WERI-Rb-1 (cell line): Measurements from ENCODE around the gene CAMK1G.

Experiments used
- DNase-seq: peaks from one replicate; pipeline ENCODE4 v3.0.0-alpha.2; 2020
- H3K27ac ChIP-seq: fragments of 250-450 bp; sonication (Bioruptor Pico); 2 replicates; pipeline ENCODE4 v1.5.1; 2020; ENCODE audit warnings: mild to moderate bottlenecking, moderate library complexity
- H3K27me3 ChIP-seq: fragments of 250-450 bp; sonication (Bioruptor Pico); 2 replicates; pipeline ENCODE4 v1.5.1; 2021; ENCODE audit warnings: mild to moderate bottlenecking, low read depth, moderate library complexity; ENCODE audit not compliant: insufficient read depth, severe bottlenecking
- H3K36me3 ChIP-seq: fragments of 250-450 bp; sonication (Bioruptor Pico); 2 replicates; pipeline ENCODE4 v1.5.1; 2020; ENCODE audit warnings: mild to moderate bottlenecking, moderate library complexity
- H3K4me3 ChIP-seq: 2 replicates; pipeline ENCODE4 v1.5.1; 2011; ENCODE audit warnings: low read depth, mild to moderate bottlenecking, control low read depth, low read length
- H3K9me3 ChIP-seq: fragments of 250-450 bp; sonication (Bioruptor Pico); 2 replicates; pipeline ENCODE4 v1.5.1; 2021; ENCODE audit warnings: mild to moderate bottlenecking, moderate library complexity; ENCODE audit not compliant: severe bottlenecking
- CTCF ChIP-seq: IDR thresholded peaks from 2 replicates; pipeline ENCODE4 v1.5.1; 2011; ENCODE audit warnings: low read depth, mild to moderate bottlenecking, control low read depth, inconsistent platforms, low read length

The CAMK1G gene

DNA sequence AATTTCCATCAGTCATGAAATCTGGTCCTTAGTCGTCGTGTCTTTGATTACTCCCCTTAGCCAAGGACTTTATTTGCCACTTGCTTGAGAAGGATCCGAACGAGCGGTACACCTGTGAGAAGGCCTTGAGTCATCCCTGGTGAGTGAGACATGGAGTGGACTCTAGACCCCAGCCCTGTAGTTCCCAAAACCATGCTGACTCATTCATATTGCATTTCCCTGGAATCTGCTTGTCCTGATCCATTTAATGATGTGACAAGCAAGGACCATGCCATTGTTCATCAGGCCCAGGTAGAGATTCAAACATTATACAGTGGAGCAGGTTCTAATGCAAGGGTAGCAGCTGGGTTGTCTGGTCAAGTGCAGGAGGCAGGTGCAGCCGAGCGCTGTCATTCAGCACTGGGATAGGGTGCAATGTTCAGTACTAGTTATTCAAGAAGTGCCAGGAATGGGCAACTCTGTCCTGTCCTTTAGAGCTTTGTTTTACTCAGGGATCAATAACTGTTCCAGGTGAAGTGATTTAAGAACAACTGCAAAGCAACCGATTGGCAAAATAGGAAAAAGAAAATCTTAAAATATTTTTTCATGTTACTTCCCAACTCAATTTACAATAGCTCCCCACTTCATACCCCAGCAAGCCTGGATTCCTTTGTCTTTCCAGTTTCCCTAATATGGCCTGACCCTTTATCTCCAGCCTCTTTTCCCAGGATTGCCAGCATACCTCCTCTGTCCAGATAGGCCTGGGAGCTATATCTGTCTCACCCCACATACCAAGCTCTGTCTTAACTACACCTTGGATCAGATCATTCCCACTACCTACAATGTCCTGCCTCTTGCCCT, 26.5 kb downstream of the CAMK1G start:
- Histone ChIP-seq H3K36me3 (no peaks in the 10 kb centered on the region), H3K27me3 (peaks cover 68% of the 10 kb centered on the region), H3K27ac (no peak overlapping the region), H3K9me3 (no peaks in the 10 kb centered on the region), H3K4me3 (no peak overlapping the region)
- no peak for TF ChIP-seq CTCF
- DNase-seq = no peak

DNA sequence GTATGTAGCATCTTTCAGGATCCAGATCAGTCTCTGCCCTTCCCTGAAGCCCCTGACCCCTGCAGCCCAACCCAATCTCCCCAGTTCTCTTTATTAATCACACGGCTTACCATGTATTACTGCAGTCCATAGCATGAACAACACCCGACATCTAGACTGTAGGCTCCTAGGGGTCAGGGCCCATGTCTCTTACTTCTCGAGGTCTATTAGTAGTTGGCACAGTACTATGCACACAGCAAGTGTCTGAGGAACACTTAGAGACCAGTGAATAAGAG, 27.1 kb downstream of the CAMK1G start:
- Histone ChIP-seq H3K9me3 (no peaks in the 10 kb centered on the region), H3K27me3 (peaks cover 68% of the 10 kb centered on the region), H3K4me3 (no peak overlapping the region), H3K27ac (no peak overlapping the region), H3K36me3 (no peaks in the 10 kb centered on the region)
- TF ChIP-seq CTCF = no peak
- DNase-seq = no peak

- peaks cover 75% of the 10 kb centered on the region for H3K27me3 ChIP-seq
- no peak overlapping the region for H3K4me3 ChIP-seq
- no peaks in the 10 kb centered on the region for H3K36me3 ChIP-seq
- DNase-seq = no peak
- no peaks in the 10 kb centered on the region for H3K9me3 ChIP-seq
- H3K27ac ChIP-seq = no peak overlapping the region
- 0 out of 2 replicates have a peak, but pooled peaks have one; percentile 11 for TF ChIP-seq CTCF
These were observed 28.5 kb downstream of the CAMK1G start for GRCh38 chr1:209611771-209612570.

- no peak for DNase-seq
- Histone ChIP-seq H3K9me3 (no peaks in the 10 kb centered on the region), H3K4me3 (no peak overlapping the region), H3K36me3 (no peaks in the 10 kb centered on the region), H3K27me3 (peaks cover 73% of the 10 kb centered on the region), H3K27ac (no peak overlapping the region)
- TF ChIP-seq CTCF = no peak
These were observed 29.3 kb downstream of the CAMK1G start for GRCh38 chr1:209612646-209613399.

DNA sequence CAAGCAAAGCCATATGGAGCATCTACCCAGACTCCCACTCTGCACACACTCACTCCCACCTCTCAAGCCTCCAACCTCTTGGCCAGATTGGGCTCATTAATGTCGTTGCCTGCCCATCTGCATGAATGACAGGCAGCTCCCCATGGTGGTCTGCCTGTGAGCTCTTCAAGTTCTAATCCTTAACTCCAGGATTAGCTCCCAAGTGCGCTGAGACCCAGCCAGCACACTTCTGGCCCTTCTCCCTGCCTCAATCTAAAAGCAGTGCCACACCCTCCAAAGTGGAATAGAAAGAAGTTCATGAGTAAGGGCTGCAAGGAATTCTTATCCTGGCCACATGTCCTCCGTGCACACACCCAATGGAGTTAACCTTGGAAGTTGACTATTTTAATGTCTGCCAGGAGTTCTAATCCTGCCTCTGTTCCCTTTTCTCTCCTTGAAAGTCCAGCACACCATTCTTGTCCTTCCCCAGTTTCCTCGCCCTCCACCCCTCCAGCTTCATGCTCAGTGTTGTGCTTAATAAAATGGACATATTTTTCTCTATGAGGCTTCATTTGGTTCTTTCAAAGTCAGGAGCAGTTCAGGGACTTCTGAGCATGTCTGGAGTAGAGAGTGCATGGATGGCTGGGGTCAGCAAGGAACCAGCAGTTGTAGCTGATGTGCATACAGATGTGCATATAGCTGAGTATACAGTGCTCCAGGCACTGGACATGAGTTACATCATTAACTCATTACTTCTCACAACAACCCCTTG, 30.1 kb downstream of the CAMK1G start:
- Histone ChIP-seq H3K36me3 (no peaks in the 10 kb centered on the region), H3K4me3 (no peak overlapping the region), H3K9me3 (no peaks in the 10 kb centered on the region), H3K27me3 (peaks cover 73% of the 10 kb centered on the region), H3K27ac (no peak overlapping the region)
- TF ChIP-seq CTCF = no peak
- DNase-seq = peak; percentile 33
